Liver (tissue), 3 donors: Measurements from ENCODE around the gene ST6GALNAC2.

Source experiments
- CTCF ChIP-seq: fragments of 150-350 bp; IDR thresholded peaks from 2 replicates; pipeline ENCODE4 v1.5.1; 2017; ENCODE audit warnings: improper control_type of control experiment, low read depth, low read length; ENCODE audit not compliant: missing input control
- EGR1 ChIP-seq, 2 donors: IDR thresholded peaks; 2 replicates each; pipeline ENCODE4 v1.6.1; 2016 to 2018; ENCODE audit warnings: antibody characterized with exemption in 2 of 2, low read depth in 2 of 2
- FOXA1 ChIP-seq: IDR thresholded peaks from 2 replicates; pipeline ENCODE4 v1.6.1; 2016; ENCODE audit warnings: antibody characterized with exemption
- HNF4A ChIP-seq, 2 donors: conservative IDR thresholded peaks; 2 replicates each; pipeline ENCODE4 v1.6.1; 2016; ENCODE audit warnings: antibody characterized with exemption in 2 of 2, mild to moderate bottlenecking in 2 of 2
- MAX ChIP-seq: IDR thresholded peaks from 2 replicates; pipeline ENCODE4 v1.6.1; 2016; ENCODE audit warnings: antibody characterized with exemption
- RAD21 ChIP-seq, 2 donors: IDR thresholded peaks; 2 replicates each; pipeline ENCODE4 v1.6.1; 2016; ENCODE audit warnings: antibody characterized with exemption in 2 of 2, mild to moderate bottlenecking in 2 of 2
- SP1 ChIP-seq: IDR thresholded peaks from 2 replicates; pipeline ENCODE4 v1.6.1; 2018; ENCODE audit warnings: antibody characterized with exemption, mild to moderate bottlenecking
- TAF1 ChIP-seq: conservative IDR thresholded peaks from 2 replicates; pipeline ENCODE4 v1.6.1; 2016; ENCODE audit warnings: antibody characterized with exemption, mild to moderate bottlenecking
- YY1 ChIP-seq: IDR thresholded peaks from 2 replicates; pipeline ENCODE4 v1.6.1; 2016; ENCODE audit warnings: antibody characterized with exemption, mild to moderate bottlenecking
- donor health status: healthy.
- donor health status: healthy.

- TF ChIP-seq CTCF (no peak), RAD21 (IDR thresholded peaks at IDR 0.05) (no peak), YY1 (no peak), MAX (no peak), EGR1 (IDR thresholded peaks at IDR 0.05; ENCODE audit: low read depth in 2 of 2) (no peak), FOXA1 (no peak), SP1 (no peak), HNF4A (conservative IDR thresholded peaks at IDR 0.05) (no peak), TAF1 (no peak)
Measured at GRCh38 chr17:76534831-76535732, 50.6 kb downstream of the ST6GALNAC2 start.
